WERI-Rb-1 (cell line): ENCODE results near the gene DPYSL4.

Source experiments
- DNase-seq: peaks from one replicate; pipeline ENCODE4 v3.0.0-alpha.2; 2020
- H3K27ac ChIP-seq: fragments of 250-450 bp; sonication (Bioruptor Pico); 2 replicates; pipeline ENCODE4 v1.5.1; 2020; ENCODE audit warnings: mild to moderate bottlenecking, moderate library complexity
- H3K27me3 ChIP-seq: fragments of 250-450 bp; sonication (Bioruptor Pico); 2 replicates; pipeline ENCODE4 v1.5.1; 2021; ENCODE audit warnings: mild to moderate bottlenecking, low read depth, moderate library complexity; ENCODE audit not compliant: insufficient read depth, severe bottlenecking
- H3K36me3 ChIP-seq: fragments of 250-450 bp; sonication (Bioruptor Pico); 2 replicates; pipeline ENCODE4 v1.5.1; 2020; ENCODE audit warnings: mild to moderate bottlenecking, moderate library complexity
- H3K4me3 ChIP-seq: 2 replicates; pipeline ENCODE4 v1.5.1; 2011; ENCODE audit warnings: low read depth, mild to moderate bottlenecking, control low read depth, low read length
- H3K9me3 ChIP-seq: fragments of 250-450 bp; sonication (Bioruptor Pico); 2 replicates; pipeline ENCODE4 v1.5.1; 2021; ENCODE audit warnings: mild to moderate bottlenecking, moderate library complexity; ENCODE audit not compliant: severe bottlenecking
- TF ChIP-seq, protein P1 (sequence below): IDR thresholded peaks from 2 replicates; pipeline ENCODE4 v1.5.1; 2011; ENCODE audit warnings: low read depth, mild to moderate bottlenecking, control low read depth, inconsistent platforms, low read length

Gene DPYSL4

DNA sequence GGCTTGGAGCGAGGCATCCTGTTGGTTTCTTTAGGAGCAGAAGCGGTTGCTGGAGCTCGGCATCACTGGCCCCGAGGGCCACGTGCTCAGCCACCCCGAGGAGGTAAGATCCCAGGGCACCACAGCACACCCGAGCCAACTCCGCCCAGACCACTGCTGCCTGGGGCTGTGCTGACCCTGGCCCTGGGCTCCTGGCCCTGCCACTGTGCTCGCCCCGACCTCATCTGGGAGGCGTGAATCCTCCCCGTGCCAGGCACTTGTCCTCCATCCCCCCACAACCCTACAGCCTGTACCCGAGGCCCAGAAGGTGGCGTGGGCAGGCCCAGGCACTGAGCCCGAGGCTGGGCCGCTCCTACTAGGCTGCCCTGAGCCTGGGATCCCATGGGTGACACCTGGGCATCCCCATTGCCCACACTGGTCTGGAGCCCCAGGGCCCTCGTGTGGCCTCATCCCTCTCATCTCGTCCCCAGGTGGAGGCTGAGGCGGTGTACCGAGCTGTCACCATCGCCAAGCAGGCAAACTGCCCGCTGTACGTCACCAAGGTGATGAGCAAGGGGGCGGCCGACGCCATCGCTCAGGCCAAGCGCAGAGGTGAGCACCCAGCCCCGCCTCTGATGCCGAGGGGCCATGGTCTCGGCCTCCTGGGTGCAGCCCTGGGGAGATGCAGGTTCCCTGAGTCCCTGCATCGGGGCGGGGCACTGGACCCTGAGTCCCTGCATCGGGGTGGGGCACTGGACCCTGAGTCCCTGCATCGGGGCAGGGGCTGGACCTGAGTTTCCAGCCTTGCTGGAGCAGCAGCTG lies 11.8 kb downstream of the DPYSL4 start:
- Histone ChIP-seq H3K9me3 (no peaks in the 10 kb centered on the region), H3K36me3 (peaks cover 91% of the 10 kb centered on the region), H3K4me3 (no peak overlapping the region), H3K27me3 (no peaks in the 10 kb centered on the region), H3K27ac (no peak overlapping the region)
- TF ChIP-seq, protein P1, sequence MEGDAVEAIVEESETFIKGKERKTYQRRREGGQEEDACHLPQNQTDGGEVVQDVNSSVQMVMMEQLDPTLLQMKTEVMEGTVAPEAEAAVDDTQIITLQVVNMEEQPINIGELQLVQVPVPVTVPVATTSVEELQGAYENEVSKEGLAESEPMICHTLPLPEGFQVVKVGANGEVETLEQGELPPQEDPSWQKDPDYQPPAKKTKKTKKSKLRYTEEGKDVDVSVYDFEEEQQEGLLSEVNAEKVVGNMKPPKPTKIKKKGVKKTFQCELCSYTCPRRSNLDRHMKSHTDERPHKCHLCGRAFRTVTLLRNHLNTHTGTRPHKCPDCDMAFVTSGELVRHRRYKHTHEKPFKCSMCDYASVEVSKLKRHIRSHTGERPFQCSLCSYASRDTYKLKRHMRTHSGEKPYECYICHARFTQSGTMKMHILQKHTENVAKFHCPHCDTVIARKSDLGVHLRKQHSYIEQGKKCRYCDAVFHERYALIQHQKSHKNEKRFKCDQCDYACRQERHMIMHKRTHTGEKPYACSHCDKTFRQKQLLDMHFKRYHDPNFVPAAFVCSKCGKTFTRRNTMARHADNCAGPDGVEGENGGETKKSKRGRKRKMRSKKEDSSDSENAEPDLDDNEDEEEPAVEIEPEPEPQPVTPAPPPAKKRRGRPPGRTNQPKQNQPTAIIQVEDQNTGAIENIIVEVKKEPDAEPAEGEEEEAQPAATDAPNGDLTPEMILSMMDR, result no peak
- DNase-seq, result peak; percentile 6

DNA sequence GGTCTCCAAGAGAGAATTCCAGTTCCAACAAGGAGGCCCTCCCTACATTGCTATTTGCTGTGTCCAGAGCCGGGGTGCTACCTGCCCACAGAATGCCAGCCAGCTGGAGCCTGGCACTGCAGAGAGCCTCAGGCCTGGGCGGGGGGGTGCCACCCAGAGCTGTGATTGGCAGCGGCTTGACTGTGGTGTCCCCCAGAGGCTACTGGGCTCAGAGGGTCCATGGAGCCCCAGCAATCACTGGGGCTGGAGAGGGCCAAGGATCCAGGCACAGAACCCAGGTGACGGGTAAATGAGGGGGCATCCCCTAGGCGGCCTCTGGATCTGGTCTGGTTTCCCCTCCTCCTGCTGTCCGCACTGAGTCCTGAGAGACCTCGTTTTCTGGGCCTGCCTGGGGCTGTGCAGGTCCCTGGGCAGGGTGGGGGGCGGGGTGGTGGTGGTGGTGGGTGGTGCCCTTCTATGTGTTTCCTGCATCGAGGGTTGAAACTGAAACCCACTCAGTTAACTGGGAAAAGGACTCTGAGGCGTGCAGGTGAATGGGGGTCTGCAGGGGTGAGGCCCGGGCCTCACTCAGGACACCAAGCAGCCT lies 12.6 kb downstream of the DPYSL4 start:
- DNase-seq, result no peak
- TF ChIP-seq, protein P1, result no peak
- H3K27me3 ChIP-seq, result no peaks in the 10 kb centered on the region
- H3K27ac ChIP-seq, result no peak overlapping the region
- no peak overlapping the region for H3K4me3 ChIP-seq
- no peaks in the 10 kb centered on the region for H3K9me3 ChIP-seq
- peaks cover 90% of the 10 kb centered on the region for H3K36me3 ChIP-seq

DNA sequence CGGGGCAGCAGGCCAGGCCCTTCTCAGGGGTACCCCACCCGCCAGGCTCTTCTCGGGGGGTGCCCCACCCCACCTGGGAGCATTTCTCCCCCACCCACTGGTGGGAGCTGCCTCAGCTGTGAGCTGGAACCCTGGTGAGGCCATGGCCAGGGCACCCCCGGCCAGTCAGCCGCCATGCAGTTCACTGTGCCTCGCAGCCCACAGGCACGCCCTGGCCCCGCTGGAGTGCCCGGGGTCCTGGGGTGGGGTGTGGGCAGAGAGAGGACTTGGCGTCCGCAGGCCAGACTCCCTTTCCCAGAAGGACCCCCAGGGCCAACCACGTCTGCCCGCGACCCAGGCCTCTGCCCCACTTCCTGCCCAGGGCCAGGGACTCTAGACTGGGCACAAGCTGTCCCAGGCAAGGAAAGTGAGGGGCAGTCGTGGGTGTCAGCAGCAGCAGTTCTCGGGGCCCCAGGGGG lies 13.1 kb downstream of the DPYSL4 start:
- TF ChIP-seq, protein P1, result no peak
- no peaks in the 10 kb centered on the region for H3K9me3 ChIP-seq
- DNase-seq, result no peak
- no peaks in the 10 kb centered on the region for H3K27me3 ChIP-seq
- no peak overlapping the region for H3K4me3 ChIP-seq
- H3K36me3 ChIP-seq, result peaks cover 91% of the 10 kb centered on the region
- no peak overlapping the region for H3K27ac ChIP-seq

DNA sequence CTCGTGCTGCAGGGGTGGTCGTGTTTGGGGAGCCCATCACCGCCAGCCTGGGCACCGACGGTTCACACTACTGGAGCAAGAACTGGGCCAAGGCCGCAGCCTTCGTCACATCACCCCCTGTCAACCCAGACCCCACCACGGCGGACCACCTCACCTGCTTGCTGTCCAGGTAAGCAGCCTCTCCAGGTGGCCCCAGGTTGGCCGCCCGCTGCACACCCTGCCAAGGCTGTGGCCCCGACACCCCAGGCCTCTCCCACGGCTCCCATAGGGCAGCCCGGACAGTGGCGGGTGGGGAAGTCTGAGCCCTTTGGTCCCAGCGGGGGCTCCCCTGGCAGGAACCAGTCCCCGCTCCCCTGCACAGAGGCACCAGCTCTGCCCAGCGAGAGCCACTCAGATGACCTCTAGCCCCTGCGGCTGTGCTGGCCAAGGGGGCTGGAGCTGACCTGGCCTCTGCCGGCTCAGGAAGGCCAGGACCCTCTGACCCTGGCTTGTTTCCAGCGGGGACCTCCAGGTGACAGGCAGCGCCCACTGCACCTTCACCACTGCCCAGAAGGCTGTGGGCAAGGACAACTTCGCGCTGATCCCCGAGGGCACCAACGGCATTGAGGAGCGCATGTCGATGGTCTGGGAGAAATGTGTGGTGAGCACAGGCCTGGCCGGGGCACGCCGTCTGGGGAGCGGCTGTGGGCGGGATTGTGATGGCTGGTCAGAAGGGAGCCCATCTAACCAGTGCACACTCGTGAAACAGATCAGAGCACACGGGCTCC lies 13.8 kb downstream of the DPYSL4 start:
- Histone ChIP-seq H3K27me3 (no peaks in the 10 kb centered on the region), H3K4me3 (no peak overlapping the region), H3K9me3 (no peaks in the 10 kb centered on the region), H3K27ac (no peak overlapping the region), H3K36me3 (peaks cover 91% of the 10 kb centered on the region)
- DNase-seq, result no peak
- TF ChIP-seq, protein P1, result no peak

DNA sequence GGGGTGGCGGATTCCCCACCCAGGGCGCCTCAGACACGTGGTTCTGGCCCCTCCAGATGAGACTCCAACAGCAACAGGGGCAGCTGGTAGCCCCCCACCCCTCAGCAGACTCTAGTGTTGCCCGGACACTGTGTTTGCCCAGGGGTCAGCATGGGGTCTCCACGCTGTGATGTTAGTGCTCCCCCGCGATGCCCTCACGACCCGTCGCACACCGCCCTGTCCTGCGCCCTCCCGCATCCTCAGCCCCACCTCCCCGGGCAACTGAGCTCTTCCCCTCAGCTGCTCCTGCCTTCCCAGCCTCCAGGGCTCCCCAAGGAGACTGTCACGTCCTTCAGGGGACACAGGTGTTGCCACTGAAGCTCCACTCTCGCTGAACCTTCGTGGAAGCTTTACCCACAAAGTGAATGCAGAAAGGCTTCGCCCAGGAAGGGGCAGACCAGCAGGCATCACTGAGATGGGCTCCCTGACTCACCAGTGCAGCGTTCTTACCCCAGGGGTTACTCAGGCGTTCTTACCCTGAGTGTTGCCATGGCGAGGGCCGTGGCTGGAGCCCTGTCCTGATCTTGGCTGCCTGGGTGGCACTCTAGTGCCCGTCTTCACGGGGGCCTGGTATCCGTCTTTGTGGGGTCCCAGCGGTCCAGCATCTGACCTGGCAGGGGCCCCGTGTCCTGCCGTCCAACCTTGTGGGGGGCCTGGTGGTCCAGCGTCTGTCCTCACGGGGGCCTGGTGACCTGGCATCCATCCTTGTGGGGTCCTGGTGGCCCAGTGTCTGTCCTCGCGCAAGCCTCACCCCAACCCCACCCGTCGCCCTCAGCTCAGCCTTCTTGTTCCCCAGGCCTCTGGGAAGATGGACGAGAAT lies 14.6 kb downstream of the DPYSL4 start:
- Histone ChIP-seq H3K27ac (no peak overlapping the region), H3K4me3 (no peak overlapping the region), H3K9me3 (no peaks in the 10 kb centered on the region), H3K36me3 (peaks cover 87% of the 10 kb centered on the region), H3K27me3 (no peaks in the 10 kb centered on the region)
- no peak for DNase-seq
- TF ChIP-seq, protein P1, result no peak
